Cardiac fibroblast (primary cell): ENCODE data around the gene GPX6.
"Not testable (repeated sequence)": the region's sequence is repeated elsewhere in the genome, so short reads cannot be mapped to it uniquely, and the experiment has no call there.

Experiments
- DNase-seq, 2 donors: peaks; one replicate each; pipeline versions ENCODE4 v3.0.0 to v3.0.0-alpha.2; 2010; ENCODE audit warnings: low read depth in 2 of 2
- H3K4me3 ChIP-seq, 2 donors: replicated peaks in 1 of 2; 1 replicate in 1 of 2; 2 replicates in 1 of 2; pipeline ENCODE4 v1.5.1; 2011; ENCODE audit warnings: low read depth in 2 of 2, low read length in 2 of 2, mild to moderate bottlenecking in 2 of 2, moderate library complexity in 1 of 2
- TF ChIP-seq, protein P1 (sequence below): IDR thresholded peaks from one replicate; pipeline ENCODE4 v1.5.1; 2011; ENCODE audit warnings: low read depth, mild to moderate bottlenecking, low read length, inconsistent platforms

Gene GPX6

DNA sequence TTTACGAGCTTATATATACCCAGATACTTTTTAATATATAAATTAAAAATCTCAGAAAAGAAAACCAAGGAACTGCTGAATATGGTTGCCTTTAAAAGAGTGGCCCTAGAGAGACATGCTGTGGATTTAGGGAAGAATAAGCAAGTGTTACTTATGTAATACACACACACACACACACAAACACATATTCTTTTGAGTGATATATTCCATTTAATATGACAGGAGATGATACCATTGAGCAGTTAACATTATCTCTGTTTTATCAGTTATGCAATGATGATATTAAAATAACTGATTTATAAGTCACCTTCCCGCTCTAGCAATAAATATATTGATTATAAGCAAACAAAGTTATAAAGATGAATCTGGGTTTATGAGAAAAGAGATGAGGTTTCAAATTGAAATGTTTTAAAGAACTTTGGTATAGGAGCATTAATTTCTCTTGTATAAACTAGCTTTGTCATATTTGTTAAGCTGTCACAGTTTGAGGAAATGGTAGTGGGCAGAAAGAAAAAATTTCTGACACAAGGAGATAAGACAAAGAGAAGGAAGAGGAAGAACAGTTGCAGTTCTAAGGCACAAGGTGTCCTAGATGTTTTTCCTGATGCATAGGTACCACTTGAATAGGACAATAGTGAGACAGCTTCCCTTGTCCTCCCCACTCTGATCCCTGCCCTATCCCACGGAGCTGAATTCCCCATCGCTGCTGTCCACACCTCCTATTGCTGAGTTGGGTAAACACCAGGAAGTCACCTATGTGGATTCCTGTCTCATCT lies 36.5 kb upstream of the GPX6 start:
- no peak for DNase-seq
- H3K4me3 ChIP-seq: no peak overlapping the region
- TF ChIP-seq, protein P1, sequence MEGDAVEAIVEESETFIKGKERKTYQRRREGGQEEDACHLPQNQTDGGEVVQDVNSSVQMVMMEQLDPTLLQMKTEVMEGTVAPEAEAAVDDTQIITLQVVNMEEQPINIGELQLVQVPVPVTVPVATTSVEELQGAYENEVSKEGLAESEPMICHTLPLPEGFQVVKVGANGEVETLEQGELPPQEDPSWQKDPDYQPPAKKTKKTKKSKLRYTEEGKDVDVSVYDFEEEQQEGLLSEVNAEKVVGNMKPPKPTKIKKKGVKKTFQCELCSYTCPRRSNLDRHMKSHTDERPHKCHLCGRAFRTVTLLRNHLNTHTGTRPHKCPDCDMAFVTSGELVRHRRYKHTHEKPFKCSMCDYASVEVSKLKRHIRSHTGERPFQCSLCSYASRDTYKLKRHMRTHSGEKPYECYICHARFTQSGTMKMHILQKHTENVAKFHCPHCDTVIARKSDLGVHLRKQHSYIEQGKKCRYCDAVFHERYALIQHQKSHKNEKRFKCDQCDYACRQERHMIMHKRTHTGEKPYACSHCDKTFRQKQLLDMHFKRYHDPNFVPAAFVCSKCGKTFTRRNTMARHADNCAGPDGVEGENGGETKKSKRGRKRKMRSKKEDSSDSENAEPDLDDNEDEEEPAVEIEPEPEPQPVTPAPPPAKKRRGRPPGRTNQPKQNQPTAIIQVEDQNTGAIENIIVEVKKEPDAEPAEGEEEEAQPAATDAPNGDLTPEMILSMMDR: no peak

- not testable (repeated sequence) for DNase-seq, H3K4me3 ChIP-seq
Observed at GRCh38 chr6:28547003-28547402, 31.4 kb upstream of the GPX6 start.

DNA sequence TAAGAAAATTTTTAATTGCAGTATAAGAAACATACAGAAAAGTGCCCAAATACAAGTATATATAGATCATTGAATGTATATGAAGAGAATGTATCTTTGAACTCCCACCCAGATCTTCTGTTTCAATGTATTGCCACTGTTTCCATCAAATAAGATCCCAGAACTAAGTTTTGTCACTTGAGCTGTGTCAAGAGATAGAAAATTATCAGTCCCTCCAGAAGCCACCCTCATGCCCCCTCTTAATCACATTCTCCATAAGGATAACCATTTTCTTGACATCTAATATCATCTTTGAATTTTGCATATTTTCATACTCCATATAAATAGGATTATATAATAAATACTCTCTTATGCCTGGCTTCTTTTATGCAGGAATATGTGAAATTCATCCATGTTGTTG lies 30.4 kb upstream of the GPX6 start:
- no peak for DNase-seq
- TF ChIP-seq, protein P1: no peak
- H3K4me3 ChIP-seq: no peak overlapping the region

GRCh38 chr6:28543651-28544610 lies 28.3 kb upstream of the GPX6 start:
- peak; percentile 6 to 13 for DNase-seq
- peak overlapping the region; percentile 22 to 32 for H3K4me3 ChIP-seq

DNA sequence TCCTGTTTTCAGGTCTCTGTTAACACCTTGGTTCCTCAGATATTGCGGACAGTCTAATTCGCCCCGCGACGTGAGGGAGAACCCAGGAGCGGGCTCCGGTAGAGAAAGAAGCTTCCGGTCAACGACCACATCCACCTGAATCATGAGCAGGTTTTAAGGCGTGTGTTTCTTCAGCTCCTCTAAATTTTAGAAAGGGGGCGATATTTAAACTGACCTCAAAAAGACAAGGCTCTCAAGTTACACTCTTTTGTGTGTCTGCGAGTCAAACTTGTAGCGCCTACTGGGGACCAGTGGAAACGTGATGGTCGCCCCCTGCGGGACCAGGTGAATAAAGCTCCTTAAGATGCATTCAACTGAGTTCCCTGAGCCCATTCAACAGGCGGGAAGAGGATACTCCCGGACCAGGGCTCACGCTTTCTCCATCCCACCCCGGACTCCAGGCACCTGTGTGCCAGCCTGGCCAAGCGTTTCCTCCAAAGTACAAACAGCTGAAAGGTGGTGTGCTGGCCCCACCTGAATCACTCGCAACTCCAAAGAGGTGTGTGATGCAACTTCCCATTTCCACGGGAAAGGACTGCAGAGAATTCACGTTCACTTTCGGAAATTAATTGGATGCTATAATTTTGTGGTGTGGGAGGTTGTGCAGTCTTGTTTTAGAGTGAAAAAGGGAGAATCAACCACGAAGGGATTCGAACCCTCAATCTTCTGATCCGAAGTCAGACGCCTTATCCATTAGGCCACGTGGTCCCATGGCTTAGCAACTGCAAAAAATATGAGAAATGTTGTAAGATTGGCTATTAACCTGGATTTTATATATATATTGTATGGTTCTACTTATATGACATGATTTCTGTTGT lies 27.1 kb upstream of the GPX6 start:
- H3K4me3 ChIP-seq: peak overlapping the region in 1 of 2 donors; percentile 8
- DNase-seq: peak; percentile 81 to 93
- TF ChIP-seq, protein P1: peak; percentile 37

More at GRCh38 chr6:28543651-28544610, 28.3 kb upstream of the GPX6 start:
- TF ChIP-seq, protein P1: no peak

- DNase-seq: no peak
- H3K4me3 ChIP-seq: no peak overlapping the region
- TF ChIP-seq, protein P1: no peak
Observed at GRCh38 chr6:28541996-28542395, 26.4 kb upstream of the GPX6 start.
